ENCODE measurements around the gene STMN3. TPM values are rescaled to one million over a fixed set of nuclear protein-coding genes. Genes with fewer than 3 reads are reported as not detected.
A peak's percentile ranks its signal among the peaks of the same experiment; 100 is the strongest.
"Not testable (repeated sequence)": the region's sequence is repeated elsewhere in the genome, so short reads cannot be mapped to it uniquely, and the experiment has no call there.

The STMN3 gene
- total RNA-seq, 4 donors from 2014 or later = 9.2 to 30.5 (median 20.9) TPM

GRCh38 chr20:63641792-63642523 lies 11.3 kb downstream of the STMN3 start:
- no peaks in the 10 kb centered on the region for H3K9me3 ChIP-seq
- H3K4me3 ChIP-seq = peak overlapping the region; percentile 30 to 51
- peak overlapping the region; percentile 70 to 80 for H3K27ac ChIP-seq
- intact Hi-C loops (cut with DNase I; ENCODE audit: low total_unique reads) = no loop called here
- TF ChIP-seq POLR2A (IDR thresholded peaks at IDR 0.05) (peak in 1 of 2 donors; percentile 25), CTCF (IDR thresholded peaks at IDR 0.05) (peak in 3 of 4 experiments; percentile 43 to 66 (median 49))
- H3K27me3 ChIP-seq = no peaks in the 10 kb centered on the region
- DNase-seq = peak; percentile 77 to 83
- peaks cover 0 to 9% of the 10 kb centered on the region in 2 donors for H3K4me1 ChIP-seq
- no peaks in the 10 kb centered on the region for H3K36me3 ChIP-seq

GRCh38 chr20:63641146-63641791 lies 12.0 kb downstream of the STMN3 start:
- TF ChIP-seq CTCF (IDR thresholded peaks at IDR 0.05) (no peak), POLR2A (IDR thresholded peaks at IDR 0.05) (no peak)
- intact Hi-C loops (cut with DNase I; ENCODE audit: low total_unique reads) = no loop called here
- H3K36me3 ChIP-seq = no peaks in the 10 kb centered on the region
- no peaks in the 10 kb centered on the region for H3K9me3 ChIP-seq
- peak overlapping the region; percentile 28 to 41 for H3K4me3 ChIP-seq
- peak in 1 of 2 donors; percentile 43 for DNase-seq
- H3K4me1 ChIP-seq = peaks cover 0 to 9% of the 10 kb centered on the region in 2 donors
- H3K27ac ChIP-seq = peak overlapping the region; percentile 70 to 80
- H3K27me3 ChIP-seq = no peaks in the 10 kb centered on the region

GRCh38 chr20:63640686-63641085 lies 12.5 kb downstream of the STMN3 start:
- H3K4me3 ChIP-seq; intact Hi-C loops (cut with DNase I; ENCODE audit: low total_unique reads): not testable (repeated sequence)
- peak overlapping the region in 1 of 2 donors; percentile 73 for H3K27ac ChIP-seq

GRCh38 chr20:63640086-63640485 lies 13.1 kb downstream of the STMN3 start:
- H3K27ac ChIP-seq = peak overlapping the region; percentile 5 to 73
- H3K4me3 ChIP-seq = no peak overlapping the region
- intact Hi-C loops (cut with DNase I; ENCODE audit: low total_unique reads) = no loop called here
- H3K9me3 ChIP-seq = no peaks in the 10 kb centered on the region
- TF ChIP-seq CTCF (IDR thresholded peaks at IDR 0.05) = no peak
- no peak for TF ChIP-seq POLR2A (IDR thresholded peaks at IDR 0.05)
- no peaks in the 10 kb centered on the region for H3K27me3 ChIP-seq
- no peak for DNase-seq
- peaks cover 0 to 9% of the 10 kb centered on the region in 2 donors for H3K4me1 ChIP-seq
- no peaks in the 10 kb centered on the region for H3K36me3 ChIP-seq

More at GRCh38 chr20:63640686-63641085, 12.5 kb downstream of the STMN3 start:
- not testable (repeated sequence) for H3K36me3 ChIP-seq, DNase-seq, H3K27me3 ChIP-seq, H3K4me1 ChIP-seq, H3K9me3 ChIP-seq

DNA sequence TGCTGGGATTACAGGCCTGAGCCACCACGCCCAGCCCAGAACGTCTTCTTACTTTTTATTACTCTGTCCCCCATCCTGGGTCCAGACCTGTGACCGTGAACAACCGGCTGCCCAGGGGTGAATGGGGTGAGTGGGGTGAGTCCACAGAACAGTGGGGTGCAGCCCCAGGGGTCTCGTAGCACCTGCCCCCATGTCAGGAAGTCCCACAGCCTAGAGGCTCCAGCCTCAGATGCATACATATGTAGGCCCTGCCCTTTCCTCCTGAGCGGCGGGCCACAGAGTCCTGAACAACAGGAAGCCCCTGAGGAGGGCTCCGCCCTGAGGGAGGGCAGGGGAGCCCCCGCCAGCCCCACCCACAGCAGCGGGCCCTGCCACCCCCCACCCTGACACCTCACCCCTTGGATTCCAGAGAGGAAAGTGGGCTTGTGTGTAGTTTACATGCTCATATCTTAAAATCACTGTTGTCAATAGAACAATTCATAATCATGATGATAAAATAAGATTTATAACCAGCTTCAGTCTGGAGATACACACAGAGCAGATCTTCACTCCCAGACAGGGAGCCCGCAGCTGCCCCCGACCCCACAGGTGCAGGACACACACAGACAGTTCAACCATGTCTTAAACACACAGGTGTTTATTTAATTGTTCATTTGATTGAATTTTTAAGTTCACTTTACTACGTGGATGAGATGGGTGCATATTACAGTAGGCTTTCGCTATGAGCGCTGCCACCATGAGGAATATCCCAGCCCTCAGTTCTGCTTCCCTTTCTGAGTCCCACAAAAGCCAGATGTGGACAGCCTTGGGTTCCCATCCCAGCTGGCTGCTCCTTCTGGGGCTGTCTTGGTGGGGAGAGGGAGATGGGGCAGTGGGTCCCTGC lies 13.9 kb downstream of the STMN3 start:
- no peaks in the 10 kb centered on the region for H3K36me3 ChIP-seq
- TF ChIP-seq CTCF (IDR thresholded peaks at IDR 0.05) = no peak
- TF ChIP-seq POLR2A (IDR thresholded peaks at IDR 0.05) = no peak
- H3K4me3 ChIP-seq = no peak overlapping the region
- intact Hi-C loops (cut with DNase I; ENCODE audit: low total_unique reads) = no loop called here
- peak overlapping the region; percentile 39 to 73 for H3K27ac ChIP-seq
- H3K4me1 ChIP-seq = peaks cover 0 to 9% of the 10 kb centered on the region in 2 donors
- H3K27me3 ChIP-seq = no peaks in the 10 kb centered on the region
- DNase-seq = no peak
- no peaks in the 10 kb centered on the region for H3K9me3 ChIP-seq

Data from uterus (tissue), 4 donors.